CD4-positive, alpha-beta memory T cell (primary cell): ENCODE measurements around the gene MINDY2. TPM values are rescaled to one million over a fixed set of nuclear protein-coding genes. Genes with fewer than 3 reads are reported as not detected.
A peak's percentile ranks its signal among the peaks of the same experiment; 100 is the strongest.

Source experiments
- CTCF ChIA-PET: fragments of 350-600 bp; sonication (Branson Sonifier 250); formaldehyde crosslinking; loops from one replicate; lab custom pipeline; 2021; ENCODE audit warnings: inconsistent platforms; ENCODE audit not compliant: partially characterized antibody; lab: Charles Lee
- POLR2A ChIA-PET: fragments of 350-600 bp; sonication (Branson Sonifier 250); formaldehyde crosslinking; loops from one replicate; lab custom pipeline; 2021; ENCODE audit not compliant: partially characterized antibody; lab: Charles Lee
- DNase-seq, 5 donors: peaks; one replicate each; pipeline versions ENCODE4 v3.0.0 to v3.0.0-alpha.2; 2020 to 2022; ENCODE audit warnings: mixed read lengths in 1 of 5
- H3K27ac ChIP-seq: one replicate; pipeline ENCODE4 v1.7.0; 2013; ENCODE audit warnings: low read depth, low read length
- H3K27me3 ChIP-seq: 2 replicates; pipeline ENCODE4 v1.7.0; 2013; ENCODE audit warnings: mild to moderate bottlenecking, low read length, moderate library complexity; ENCODE audit not compliant: insufficient read depth
- H3K36me3 ChIP-seq: 2 replicates; pipeline ENCODE4 v1.7.0; 2013; ENCODE audit warnings: mild to moderate bottlenecking, low read length, moderate library complexity; ENCODE audit not compliant: insufficient read depth
- H3K4me1 ChIP-seq: 2 replicates; pipeline ENCODE4 v1.7.0; 2013; ENCODE audit warnings: mild to moderate bottlenecking, low read length, moderate library complexity; ENCODE audit not compliant: insufficient read depth
- H3K4me3 ChIP-seq, 2 donors: one replicate each; pipeline ENCODE4 v1.7.0; 2013; ENCODE audit warnings: low read length in 2 of 2, mild to moderate bottlenecking in 1 of 2
- H3K9me3 ChIP-seq, 2 donors: one replicate each; pipeline ENCODE4 v1.7.0; 2013; ENCODE audit warnings: low read length in 2 of 2, control low read depth in 1 of 2; ENCODE audit not compliant: control insufficient read depth in 1 of 2
- H3K27ac Mint-ChIP-seq, 7 donors: one replicate each; pipeline ENCODE4 v1.8.0; 2020 to 2021; ENCODE audit warnings: mixed read lengths in 7 of 7, mild to moderate bottlenecking in 6 of 7, inconsistent platforms in 3 of 7, moderate library complexity in 3 of 7
- H3K27me3 Mint-ChIP-seq, 2 donors: one replicate each; pipeline ENCODE4 v1.8.0; 2020 to 2021; ENCODE audit warnings: mixed read lengths in 2 of 2
- H3K36me3 Mint-ChIP-seq, 2 donors: one replicate each; pipeline ENCODE4 v1.8.0; 2020 to 2021; ENCODE audit warnings: mixed read lengths in 2 of 2, inconsistent platforms in 1 of 2, mild to moderate bottlenecking in 1 of 2
- H3K4me1 Mint-ChIP-seq, 4 donors: one replicate each; pipeline ENCODE4 v1.8.0; 2020 to 2021; ENCODE audit warnings: mixed read lengths in 4 of 4, mild to moderate bottlenecking in 1 of 4
- H3K4me3 Mint-ChIP-seq, 8 donors: one replicate each; pipeline ENCODE4 v1.8.0; 2020 to 2021; ENCODE audit warnings: mixed read lengths in 8 of 8, mild to moderate bottlenecking in 7 of 8, moderate library complexity in 6 of 8, inconsistent platforms in 3 of 8
- H3K9me3 Mint-ChIP-seq, 8 donors: one replicate each; pipeline ENCODE4 v1.8.0; 2020 to 2021; ENCODE audit warnings: mixed read lengths in 8 of 8, mild to moderate bottlenecking in 5 of 8, inconsistent platforms in 3 of 8, moderate library complexity in 1 of 8
- intact Hi-C: fragments of 100-400 bp; cut with micrococcal nuclease; formaldehyde crosslinking; loops from one replicate; pipeline ENCODE4 v1.15.1; 2023
- polyA plus RNA-seq, 2 donors: library from polyadenylated mRNA; unstranded; fragments of 300-500 nt; fragmentation: Illumina TruSeq; gene quantifications; one replicate each; pipeline ENCODE4 v1.2.3, GENCODE V29; 2021
- total RNA-seq, 2 experiments: library from RNA; stranded (reverse); gene quantifications; one replicate each; pipeline ENCODE4 v1.2.3, GENCODE V29; 2021

The MINDY2 gene
- total and polyA plus RNA-seq, 4 experiments from 2014 or later = 15.4 to 20.5 (median 16.7) TPM

GRCh38 chr15:58862326-58862725, 91.2 kb downstream of the MINDY2 start:
- Histone ChIP-seq H3K9me3 (no peaks in the 10 kb centered on the region), H3K36me3 (no peaks in the 10 kb centered on the region), H3K4me3 (no peak overlapping the region), H3K27ac (no peak overlapping the region), H3K27me3 (no peaks in the 10 kb centered on the region), H3K4me1 (peaks cover 7% of the 10 kb centered on the region)
- intact Hi-C loops = no loop called here
- H3K27ac Mint-ChIP-seq = no peak overlapping the region
- peaks cover 5 to 6% of the 10 kb centered on the region in 2 donors for H3K27me3 Mint-ChIP-seq
- POLR2A ChIA-PET = no interaction called here
- H3K4me1 Mint-ChIP-seq = peaks cover 7 to 20% (median 12%) of the 10 kb centered on the region in 4 donors
- CTCF ChIA-PET = no interaction called here
- peaks cover 0 to 4% of the 10 kb centered on the region in 2 donors for H3K36me3 Mint-ChIP-seq
- H3K4me3 Mint-ChIP-seq = peak overlapping the region in 1 of 8 donors; percentile 38
- H3K9me3 Mint-ChIP-seq = no peaks in the 10 kb centered on the region
- no peak for DNase-seq

- H3K9me3 Mint-ChIP-seq = peaks cover 0 to 2% (median 0%) of the 10 kb centered on the region in 8 donors
- intact Hi-C loops = no loop called here
- H3K27ac ChIP-seq = no peak overlapping the region
- no peaks in the 10 kb centered on the region for H3K9me3 ChIP-seq
- no peak for DNase-seq
- H3K4me1 ChIP-seq = peaks cover 7% of the 10 kb centered on the region
- ChIA-PET CTCF (no interaction called here), POLR2A (no interaction called here)
- no peak overlapping the region for H3K4me3 ChIP-seq
- peak overlapping the region in 1 of 7 donors; percentile 1 for H3K27ac Mint-ChIP-seq
- H3K27me3 Mint-ChIP-seq = peaks cover 5 to 7% of the 10 kb centered on the region in 2 donors
- peak overlapping the region in 4 of 8 donors; percentile 10 to 38 (median 36) for H3K4me3 Mint-ChIP-seq
- no peaks in the 10 kb centered on the region for H3K27me3 ChIP-seq
- H3K36me3 ChIP-seq = no peaks in the 10 kb centered on the region
- H3K36me3 Mint-ChIP-seq = no peaks in the 10 kb centered on the region
- H3K4me1 Mint-ChIP-seq = peaks cover 7 to 20% (median 15%) of the 10 kb centered on the region in 4 donors
Observed at GRCh38 chr15:58864602-58865424, 93.7 kb downstream of the MINDY2 start.

GRCh38 chr15:58865425-58865880, 94.4 kb downstream of the MINDY2 start:
- Mint-ChIP-seq H3K36me3 (no peaks in the 10 kb centered on the region), H3K4me1 (peaks cover 7 to 20% (median 15%) of the 10 kb centered on the region in 4 donors), H3K9me3 (peaks cover 0 to 2% (median 0%) of the 10 kb centered on the region in 8 donors), H3K4me3 (peak overlapping the region in 3 of 8 donors; percentile 8 to 35 (median 31)), H3K27me3 (peaks cover 5 to 7% of the 10 kb centered on the region in 2 donors), H3K27ac (no peak overlapping the region)
- H3K4me1 ChIP-seq = peaks cover 7% of the 10 kb centered on the region
- H3K36me3 ChIP-seq = no peaks in the 10 kb centered on the region
- ChIA-PET POLR2A (no interaction called here), CTCF (no interaction called here)
- no peak overlapping the region for H3K4me3 ChIP-seq
- H3K27me3 ChIP-seq = no peaks in the 10 kb centered on the region
- intact Hi-C loops = no loop called here
- no peaks in the 10 kb centered on the region for H3K9me3 ChIP-seq
- no peak overlapping the region for H3K27ac ChIP-seq
- DNase-seq = no peak

- Histone ChIP-seq H3K4me3 (no peak overlapping the region), H3K36me3 (no peaks in the 10 kb centered on the region), H3K9me3 (no peaks in the 10 kb centered on the region), H3K27me3 (no peaks in the 10 kb centered on the region), H3K4me1 (no peaks in the 10 kb centered on the region), H3K27ac (no peak overlapping the region)
- intact Hi-C loops = no loop called here
- ChIA-PET CTCF (no interaction called here), POLR2A (no interaction called here)
- DNase-seq = no peak
- Mint-ChIP-seq H3K9me3 (peaks cover 0 to 2% (median 0%) of the 10 kb centered on the region in 8 donors), H3K4me3 (no peak overlapping the region), H3K27ac (peak overlapping the region in 1 of 7 donors; percentile 66), H3K4me1 (peaks cover 0 to 9% (median 5%) of the 10 kb centered on the region in 4 donors), H3K27me3 (peaks cover 5 to 7% of the 10 kb centered on the region in 2 donors), H3K36me3 (no peaks in the 10 kb centered on the region)
Observed at GRCh38 chr15:58867926-58868325, 96.8 kb downstream of the MINDY2 start.

GRCh38 chr15:58870451-58870850, 99.3 kb downstream of the MINDY2 start:
- no peaks in the 10 kb centered on the region for H3K27me3 ChIP-seq
- DNase-seq = no peak
- H3K27ac Mint-ChIP-seq = no peak overlapping the region
- H3K4me1 ChIP-seq = no peaks in the 10 kb centered on the region
- H3K4me3 ChIP-seq = no peak overlapping the region
- no peaks in the 10 kb centered on the region for H3K36me3 Mint-ChIP-seq
- H3K9me3 ChIP-seq = no peaks in the 10 kb centered on the region
- peaks cover 0 to 2% of the 10 kb centered on the region in 2 donors for H3K27me3 Mint-ChIP-seq
- H3K27ac ChIP-seq = no peak overlapping the region
- ChIA-PET POLR2A (no interaction called here), CTCF (no interaction called here)
- H3K9me3 Mint-ChIP-seq = peaks cover 0 to 2% (median 0%) of the 10 kb centered on the region in 8 donors
- peaks cover 0 to 9% (median 0%) of the 10 kb centered on the region in 4 donors for H3K4me1 Mint-ChIP-seq
- H3K36me3 ChIP-seq = no peaks in the 10 kb centered on the region
- intact Hi-C loops = no loop called here
- H3K4me3 Mint-ChIP-seq = no peak overlapping the region

GRCh38 chr15:58873267-58873666, 102.2 kb downstream of the MINDY2 start:
- Mint-ChIP-seq H3K4me1 (peaks cover 0 to 1% (median under 1%) of the 10 kb centered on the region in 4 donors), H3K27me3 (no peaks in the 10 kb centered on the region), H3K36me3 (peaks cover 13 to 14% of the 10 kb centered on the region in 2 donors), H3K9me3 (no peaks in the 10 kb centered on the region), H3K27ac (peak overlapping the region in 1 of 7 donors; percentile 29), H3K4me3 (no peak overlapping the region)
- Histone ChIP-seq H3K27ac (no peak overlapping the region), H3K4me3 (no peak overlapping the region), H3K27me3 (no peaks in the 10 kb centered on the region), H3K9me3 (no peaks in the 10 kb centered on the region), H3K4me1 (no peaks in the 10 kb centered on the region), H3K36me3 (peaks cover 4% of the 10 kb centered on the region)
- no peak for DNase-seq
- intact Hi-C loops = no loop called here
- ChIA-PET CTCF (interaction anchor here (0.7 kb wide), 1 partner anchor 645 kb away, joined by 3 read pairs; no protein-coding TSS in a partner anchor), POLR2A (no interaction called here)

- Mint-ChIP-seq H3K4me1 (peaks cover 0 to 1% (median under 1%) of the 10 kb centered on the region in 4 donors), H3K27ac (peak overlapping the region in 1 of 7 donors; percentile 73), H3K9me3 (no peaks in the 10 kb centered on the region), H3K27me3 (no peaks in the 10 kb centered on the region), H3K4me3 (no peak overlapping the region), H3K36me3 (peaks cover 30 to 33% of the 10 kb centered on the region in 2 donors)
- no peak overlapping the region for H3K27ac ChIP-seq
- ChIA-PET POLR2A (no interaction called here), CTCF (interaction anchor here (0.8 kb wide), 1 partner anchor 105 kb away, joined by 3 read pairs; the partner anchor contains the start of gene MINDY2)
- H3K4me1 ChIP-seq = no peaks in the 10 kb centered on the region
- intact Hi-C loops = no loop called here
- no peak for DNase-seq
- H3K27me3 ChIP-seq = no peaks in the 10 kb centered on the region
- peaks cover 24% of the 10 kb centered on the region for H3K36me3 ChIP-seq
- no peaks in the 10 kb centered on the region for H3K9me3 ChIP-seq
- H3K4me3 ChIP-seq = no peak overlapping the region
Observed at GRCh38 chr15:58875343-58875742, 104.2 kb downstream of the MINDY2 start.
